NCI-H2029 treated with DMSO at 0.1 percent for 48 hours (cell line): Measurements from ENCODE around the gene FEZ2.

Experiments used
- DNase-seq: peaks from one replicate; lab custom pipeline; 2025; lab: John Stamatoyannopoulos, UW

The FEZ2 gene

GRCh38 chr2:36587101-36587500, 10.9 kb downstream of the FEZ2 start:
- no peak for DNase-seq

- DNase-seq, result no peak
Measured at GRCh38 chr2:36586672-36587071, 11.3 kb downstream of the FEZ2 start.

GRCh38 chr2:36584148-36584794, 13.7 kb downstream of the FEZ2 start:
- DNase-seq, result no peak

- no peak for DNase-seq
Measured at GRCh38 chr2:36582951-36583350, 15.0 kb downstream of the FEZ2 start.

GRCh38 chr2:36582538-36582937, 15.4 kb downstream of the FEZ2 start:
- DNase-seq, result no peak

- no peak for DNase-seq
Measured at GRCh38 chr2:36579297-36579664, 18.7 kb downstream of the FEZ2 start.

GRCh38 chr2:36578343-36579296, 19.3 kb downstream of the FEZ2 start:
- DNase-seq, result no peak

GRCh38 chr2:36577884-36578283, 20.1 kb downstream of the FEZ2 start:
- no peak for DNase-seq

GRCh38 chr2:36574560-36574959, 23.4 kb downstream of the FEZ2 start:
- DNase-seq, result no peak

- DNase-seq, result no peak
Measured at GRCh38 chr2:36573165-36573564, 24.8 kb downstream of the FEZ2 start.

GRCh38 chr2:36572719-36573059, 25.3 kb downstream of the FEZ2 start:
- no peak for DNase-seq

GRCh38 chr2:36572054-36572718, 25.8 kb downstream of the FEZ2 start:
- no peak for DNase-seq

- DNase-seq, result no peak
Measured at GRCh38 chr2:36570416-36570815, 27.6 kb downstream of the FEZ2 start.

GRCh38 chr2:36569267-36569856, 28.6 kb downstream of the FEZ2 start:
- DNase-seq, result no peak

- DNase-seq, result no peak
Measured at GRCh38 chr2:36568516-36569246, 29.3 kb downstream of the FEZ2 start.

GRCh38 chr2:36567711-36568408, 30.1 kb downstream of the FEZ2 start:
- DNase-seq, result no peak

GRCh38 chr2:36566887-36567286, 31.1 kb downstream of the FEZ2 start:
- DNase-seq, result no peak

- DNase-seq, result no peak
Measured at GRCh38 chr2:36565712-36566111, 32.3 kb downstream of the FEZ2 start.

- no peak for DNase-seq
Measured at GRCh38 chr2:36564377-36564930, 33.5 kb downstream of the FEZ2 start.

GRCh38 chr2:36562973-36563532, 34.9 kb downstream of the FEZ2 start:
- no peak for DNase-seq

GRCh38 chr2:36562240-36562639, 35.7 kb downstream of the FEZ2 start:
- no peak for DNase-seq
